ENCODE measurements around the gene TDRD7. TPM values are rescaled to one million over a fixed set of nuclear protein-coding genes. Genes with fewer than 3 reads are reported as not detected.

Gene TDRD7
- total and polyA plus RNA-seq, 9 of the 15 experiments (the other 6 are each of a cell fraction or from before 2014, with no cell fraction given) = 2.2 to 7.7 (median 5.2) TPM

DNA sequence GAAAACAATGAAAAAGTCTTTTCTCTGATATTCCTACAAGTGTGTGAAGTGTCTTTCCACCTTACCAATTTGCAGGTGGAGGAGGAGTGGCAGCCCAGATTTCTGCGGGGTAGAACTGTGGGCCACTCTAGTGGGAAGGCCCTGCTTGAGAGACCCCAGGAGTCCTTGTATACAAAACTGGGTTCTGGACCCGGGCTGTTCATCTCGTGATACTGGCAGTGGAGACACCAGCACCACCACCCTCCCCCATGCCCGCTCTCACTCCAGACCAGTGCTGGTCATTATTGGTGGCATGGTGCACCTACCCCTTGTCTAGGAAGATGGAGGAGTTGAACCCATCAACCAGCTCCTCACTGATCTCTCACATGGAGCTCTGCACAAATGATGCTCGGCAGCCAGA is 16.2 kb upstream of the TDRD7 start (continued):
- no peak for TF ChIP-seq SMAD2 (IDR thresholded peaks at IDR 0.05; ENCODE audit: low read depth, low read length)
- no peak for TF ChIP-seq ZNF75A (CRISPR knock-in tag; IDR thresholded peaks at IDR 0.05)
- TF ChIP-seq KLF6 (CRISPR knock-in tag; IDR thresholded peaks at IDR 0.05; ENCODE audit: borderline replicate concordance) = no peak
- no peak for TF ChIP-seq HNRNPH1 (optimal IDR thresholded peaks at IDR 0.05; ENCODE audit: low read depth, low read length)
- TF ChIP-seq, protein P1, sequence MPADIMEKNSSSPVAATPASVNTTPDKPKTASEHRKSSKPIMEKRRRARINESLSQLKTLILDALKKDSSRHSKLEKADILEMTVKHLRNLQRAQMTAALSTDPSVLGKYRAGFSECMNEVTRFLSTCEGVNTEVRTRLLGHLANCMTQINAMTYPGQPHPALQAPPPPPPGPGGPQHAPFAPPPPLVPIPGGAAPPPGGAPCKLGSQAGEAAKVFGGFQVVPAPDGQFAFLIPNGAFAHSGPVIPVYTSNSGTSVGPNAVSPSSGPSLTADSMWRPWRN (IDR thresholded peaks at IDR 0.05; ENCODE audit: low read depth) = no peak

DNA sequence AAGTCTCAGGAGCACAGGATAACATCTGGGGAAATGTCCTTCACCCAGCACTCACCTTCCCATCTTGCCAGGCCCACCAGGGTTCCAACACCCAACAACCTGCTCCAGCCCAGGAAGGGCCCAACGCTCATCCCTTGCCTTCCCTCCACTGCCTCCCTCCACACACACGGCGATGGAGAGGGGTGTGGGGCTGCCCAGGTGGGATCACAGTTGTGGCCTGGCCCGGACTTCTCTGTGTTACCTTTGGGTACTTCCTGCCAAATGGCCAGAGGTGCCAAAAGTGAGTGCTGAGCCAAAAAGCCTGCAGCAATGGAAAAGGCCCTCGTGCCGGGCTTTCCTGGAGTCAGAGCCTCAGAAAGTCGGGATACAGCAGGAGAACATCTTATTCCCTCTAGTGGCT is 15.6 kb upstream of the TDRD7 start:
- no peak overlapping the region for H3K4me2 ChIP-seq (ENCODE audit: insufficient read depth, low read length)
- H4K20me1 ChIP-seq (replicated peaks; ENCODE audit: control insufficient read depth, insufficient read depth, low read length) = no peaks in the 10 kb centered on the region
- WGBS (ENCODE audit: insufficient coverage, low coverage, missing lambda C conversion rate) = 3% methylated on average over 7 of the region's 7 CpGs
- no peak for DNase-seq (ENCODE audit: extremely low read depth in 1 of 4, low spot score in 3 of 4)
- no peak overlapping the region for H3K4me3 ChIP-seq
- H3K9ac ChIP-seq (ENCODE audit: insufficient read depth in 1 of 2, low read depth in 2 of 2, low read length in 2 of 2) = no peak overlapping the region
- in situ Hi-C loops (cut with MboI) = no loop called here
- H2AFZ ChIP-seq (ENCODE audit: low read depth, low read length) = no peak overlapping the region
- ATAC-seq = no peak
- BruUV-seq (replicated peaks) = no TSS peak
- FAIRE-seq = no peak
- no peaks in the 10 kb centered on the region for H3K9me1 ChIP-seq (ENCODE audit: control insufficient read depth, insufficient read depth, low read length)
- no peak overlapping the region for H3K27ac ChIP-seq (ENCODE audit: extremely low read depth, low read depth, low read length)
- H3K79me2 ChIP-seq (ENCODE audit: control insufficient read depth, insufficient read depth, low read length) = no peaks in the 10 kb centered on the region
- intact Hi-C loops (cut with micrococcal nuclease) = loop anchor here (5.0 kb wide), 1 partner anchor 539 kb away; no protein-coding TSS in a partner anchor
- ChIA-PET POLR2A (no interaction called here), CTCF (ENCODE audit: low intra/inter-chr PET ratio) (interaction anchor here (0.7 kb wide), 1 partner anchor 507 kb away, joined by 3 read pairs; no protein-coding TSS in a partner anchor)
- no peaks in the 10 kb centered on the region for H3K9me3 ChIP-seq (replicated peaks; ENCODE audit: control insufficient read depth, insufficient read depth, low read depth, low read length)
- peaks cover 11 to 25% of the 10 kb centered on the region in 2 experiments for H3K27me3 ChIP-seq (ENCODE audit: control insufficient read depth in 2 of 2, insufficient read depth in 2 of 2, low read length in 2 of 2)
- H3K36me3 ChIP-seq (ENCODE audit: control insufficient read depth, insufficient read depth, low read length) = no peaks in the 10 kb centered on the region
- no peaks in the 10 kb centered on the region for H3K4me1 ChIP-seq (replicated peaks in 1 of 2; ENCODE audit: control insufficient read depth in 2 of 2, insufficient read depth in 2 of 2, low read length in 2 of 2)
- no peak for TF ChIP-seq CHD4 (IDR thresholded peaks at IDR 0.05; ENCODE audit: insufficient read depth, insufficient replicate concordance, low read depth, low read length, poor library complexity, severe bottlenecking)
- TF ChIP-seq MAFG (tag; conservative IDR thresholded peaks at IDR 0.05) = no peak
- no peak for TF ChIP-seq ATF7 (IDR thresholded peaks at IDR 0.05)
- no peak for TF ChIP-seq GATAD2B (IDR thresholded peaks at IDR 0.05; ENCODE audit: borderline replicate concordance)
- no peak for TF ChIP-seq SLC30A9 (CRISPR knock-in tag; IDR thresholded peaks at IDR 0.05)
- no peak for TF ChIP-seq NFATC3 (IDR thresholded peaks at IDR 0.05)
- no peak for TF ChIP-seq TCFL5 (CRISPR knock-in tag; conservative IDR thresholded peaks at IDR 0.05)
- TF ChIP-seq ZNF354B (CRISPR knock-in tag; IDR thresholded peaks at IDR 0.05) = no peak
- TF ChIP-seq, protein P2, sequence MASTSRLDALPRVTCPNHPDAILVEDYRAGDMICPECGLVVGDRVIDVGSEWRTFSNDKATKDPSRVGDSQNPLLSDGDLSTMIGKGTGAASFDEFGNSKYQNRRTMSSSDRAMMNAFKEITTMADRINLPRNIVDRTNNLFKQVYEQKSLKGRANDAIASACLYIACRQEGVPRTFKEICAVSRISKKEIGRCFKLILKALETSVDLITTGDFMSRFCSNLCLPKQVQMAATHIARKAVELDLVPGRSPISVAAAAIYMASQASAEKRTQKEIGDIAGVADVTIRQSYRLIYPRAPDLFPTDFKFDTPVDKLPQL (IDR thresholded peaks at IDR 0.05; ENCODE audit: extremely low read depth, insufficient read length) = no peak
- TF ChIP-seq, protein P3, sequence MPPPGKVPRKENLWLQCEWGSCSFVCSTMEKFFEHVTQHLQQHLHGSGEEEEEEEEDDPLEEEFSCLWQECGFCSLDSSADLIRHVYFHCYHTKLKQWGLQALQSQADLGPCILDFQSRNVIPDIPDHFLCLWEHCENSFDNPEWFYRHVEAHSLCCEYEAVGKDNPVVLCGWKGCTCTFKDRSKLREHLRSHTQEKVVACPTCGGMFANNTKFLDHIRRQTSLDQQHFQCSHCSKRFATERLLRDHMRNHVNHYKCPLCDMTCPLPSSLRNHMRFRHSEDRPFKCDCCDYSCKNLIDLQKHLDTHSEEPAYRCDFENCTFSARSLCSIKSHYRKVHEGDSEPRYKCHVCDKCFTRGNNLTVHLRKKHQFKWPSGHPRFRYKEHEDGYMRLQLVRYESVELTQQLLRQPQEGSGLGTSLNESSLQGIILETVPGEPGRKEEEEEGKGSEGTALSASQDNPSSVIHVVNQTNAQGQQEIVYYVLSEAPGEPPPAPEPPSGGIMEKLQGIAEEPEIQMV (tag; conservative IDR thresholded peaks at IDR 0.05; ENCODE audit: low read depth) = no peak
- no peak for TF ChIP-seq KLF6 (CRISPR knock-in tag; IDR thresholded peaks at IDR 0.05; ENCODE audit: borderline replicate concordance)
- TF ChIP-seq, protein P4, sequence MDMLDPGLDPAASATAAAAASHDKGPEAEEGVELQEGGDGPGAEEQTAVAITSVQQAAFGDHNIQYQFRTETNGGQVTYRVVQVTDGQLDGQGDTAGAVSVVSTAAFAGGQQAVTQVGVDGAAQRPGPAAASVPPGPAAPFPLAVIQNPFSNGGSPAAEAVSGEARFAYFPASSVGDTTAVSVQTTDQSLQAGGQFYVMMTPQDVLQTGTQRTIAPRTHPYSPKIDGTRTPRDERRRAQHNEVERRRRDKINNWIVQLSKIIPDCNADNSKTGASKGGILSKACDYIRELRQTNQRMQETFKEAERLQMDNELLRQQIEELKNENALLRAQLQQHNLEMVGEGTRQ (CRISPR knock-in tag; IDR thresholded peaks at IDR 0.05) = no peak
- TF ChIP-seq ZNF143 (CRISPR knock-in tag; IDR thresholded peaks at IDR 0.05) = no peak
- no peak for TF ChIP-seq RBM22 (IDR thresholded peaks at IDR 0.05; ENCODE audit: low read depth, low read length, poor library complexity, severe bottlenecking)
- TF ChIP-seq ARID1B (IDR thresholded peaks at IDR 0.05) = no peak

Data from K562 (cell line).